HG03432 (cell line): ENCODE measurements around the gene TRAPPC2L.

ENCODE experiments used
- ATAC-seq: cut with Tn5 transposase; IDR thresholded peaks from one replicate; pipeline ENCODE4 v1.9.1; 2021; ENCODE audit warnings: mild to moderate bottlenecking, moderate library complexity; ENCODE audit not compliant: unreplicated experiment

The TRAPPC2L gene

DNA sequence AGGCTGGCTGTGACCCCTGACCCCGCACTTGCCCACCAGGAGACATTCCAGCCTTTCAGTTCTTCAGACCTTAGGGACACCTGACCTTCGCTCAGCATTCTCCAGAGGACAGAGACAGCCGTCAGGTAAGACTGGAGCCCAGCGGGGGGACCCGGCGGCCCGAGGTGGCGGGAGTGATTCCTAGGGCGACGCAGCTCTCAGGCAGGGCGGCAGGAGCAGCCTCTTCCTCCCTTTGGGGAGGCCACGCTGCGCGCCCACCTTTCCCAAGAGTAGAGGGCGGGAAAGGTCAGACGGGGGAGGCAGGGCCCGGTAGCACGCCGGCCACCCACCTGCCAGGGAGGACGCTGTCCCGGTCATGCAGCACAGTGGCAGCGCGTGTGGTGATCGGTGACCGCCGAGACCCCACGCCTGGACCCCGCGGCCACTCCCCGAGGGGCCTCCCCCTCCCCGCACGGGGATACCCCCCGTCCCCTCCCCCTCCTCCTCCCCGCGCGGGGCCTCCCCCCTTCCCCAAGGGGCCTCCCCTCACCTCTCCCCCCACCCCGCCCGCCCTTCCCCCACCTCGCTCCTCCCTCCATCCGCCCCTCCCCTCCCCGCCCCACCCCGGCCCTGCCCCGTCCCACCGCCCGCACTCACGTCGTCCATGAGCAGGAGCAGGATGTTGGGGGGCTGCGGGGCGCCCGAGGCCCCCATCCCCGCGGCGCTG lies 652 bp upstream of the TRAPPC2L start:
- no peak for ATAC-seq

DNA sequence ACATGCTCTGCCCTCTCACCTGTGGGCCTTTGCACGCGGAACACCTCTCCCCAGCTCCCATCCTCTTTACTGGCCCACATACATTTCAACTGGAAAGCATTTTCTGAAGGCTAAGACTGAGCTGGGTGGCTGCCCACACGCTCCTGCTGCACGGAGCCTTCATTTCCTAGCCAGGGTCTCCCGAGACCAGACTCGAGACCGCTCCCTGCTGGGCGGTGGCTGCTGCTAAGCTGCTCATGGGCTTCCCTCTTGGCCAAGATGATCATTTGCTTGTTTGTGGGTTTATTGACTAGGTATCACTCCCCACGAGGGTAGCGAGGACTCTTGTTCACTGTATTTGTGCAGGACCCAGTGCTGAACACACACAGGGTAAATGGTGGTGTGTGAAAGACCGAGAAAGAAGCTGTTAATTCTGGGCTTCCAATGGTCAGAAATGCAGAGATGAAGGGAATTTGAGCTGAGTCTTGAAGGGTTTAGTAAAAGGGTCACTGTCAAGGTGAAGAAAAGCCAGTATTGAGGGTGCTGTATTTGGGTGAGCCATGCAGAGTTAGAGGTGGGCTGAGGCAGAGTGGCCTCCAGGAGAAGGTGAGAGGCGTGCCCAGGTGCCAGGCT lies 907 bp downstream of the TRAPPC2L start:
- ATAC-seq = peak; percentile 35

DNA sequence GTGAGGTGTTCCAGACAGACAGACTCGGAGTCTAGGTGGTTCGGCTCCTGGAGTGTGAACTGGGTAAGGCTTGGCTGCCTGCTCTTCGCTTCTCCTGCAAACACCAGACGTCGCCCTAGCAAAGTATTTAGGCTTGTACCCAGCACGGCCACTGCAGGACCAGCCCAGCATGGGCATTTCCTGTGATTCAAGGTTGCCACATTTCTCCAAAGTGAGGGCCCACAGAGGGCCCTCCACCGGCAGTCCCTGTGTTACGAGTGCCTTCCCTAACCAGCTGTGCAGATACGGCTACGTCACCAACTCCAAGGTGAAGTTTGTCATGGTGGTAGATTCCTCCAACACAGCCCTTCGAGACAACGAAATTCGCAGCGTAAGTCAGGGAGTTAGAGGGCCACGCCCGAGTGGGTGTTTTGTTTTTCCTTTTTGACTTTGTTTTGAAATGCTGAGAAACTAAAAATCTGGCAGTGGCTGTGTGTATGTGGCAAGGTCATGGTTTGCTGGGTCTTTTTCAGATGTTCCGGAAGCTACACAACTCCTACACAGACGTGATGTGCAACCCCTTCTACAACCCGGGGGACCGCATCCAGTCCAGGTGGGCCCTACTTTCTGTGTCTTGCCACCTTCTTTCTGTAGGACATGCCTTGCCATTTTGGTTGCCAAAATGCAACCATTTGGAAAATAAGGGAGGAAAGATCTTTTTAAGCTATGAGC lies 2.6 kb downstream of the TRAPPC2L start:
- ATAC-seq = no peak

DNA sequence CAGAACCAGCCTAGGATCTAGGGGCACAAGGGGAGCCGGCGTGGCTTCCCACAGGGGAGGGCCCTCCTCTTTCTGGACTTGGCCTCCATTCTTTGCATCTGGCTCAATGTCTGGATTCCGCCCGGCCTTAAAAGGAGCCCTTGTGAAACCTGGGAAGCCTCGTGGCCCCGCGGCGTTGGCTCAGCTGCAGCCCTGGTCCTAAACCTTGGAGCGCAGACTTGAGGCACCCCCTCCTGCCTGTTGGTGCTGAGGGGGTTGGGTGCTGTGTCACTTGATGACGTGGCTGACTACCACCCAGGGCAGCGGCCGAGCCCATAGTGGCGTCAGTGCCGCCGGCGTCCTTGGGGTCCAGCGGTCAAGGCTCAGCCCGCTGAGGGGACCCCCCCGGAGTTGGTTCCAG lies 4.4 kb downstream of the TRAPPC2L start:
- ATAC-seq = no peak

DNA sequence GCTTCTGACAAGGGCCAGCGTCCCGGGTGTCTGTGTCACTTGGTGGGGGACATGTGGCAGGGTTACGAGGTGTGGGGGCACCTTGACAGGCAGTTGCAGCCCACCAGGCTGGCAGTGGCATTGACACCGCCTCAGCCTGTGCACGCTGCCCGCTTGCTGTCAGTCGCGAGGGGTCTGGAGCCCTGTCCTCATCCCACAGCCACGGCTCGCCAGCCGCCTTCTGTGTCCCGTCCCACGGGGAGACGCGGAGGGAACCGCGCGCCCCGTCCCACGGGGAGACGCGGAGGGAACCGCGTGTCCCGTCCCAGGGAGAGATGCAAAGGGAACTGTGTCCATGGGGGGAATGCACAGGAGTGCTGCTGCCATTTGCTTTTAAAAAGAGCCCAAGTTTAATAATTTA lies 6.0 kb downstream of the TRAPPC2L start:
- no peak for ATAC-seq

DNA sequence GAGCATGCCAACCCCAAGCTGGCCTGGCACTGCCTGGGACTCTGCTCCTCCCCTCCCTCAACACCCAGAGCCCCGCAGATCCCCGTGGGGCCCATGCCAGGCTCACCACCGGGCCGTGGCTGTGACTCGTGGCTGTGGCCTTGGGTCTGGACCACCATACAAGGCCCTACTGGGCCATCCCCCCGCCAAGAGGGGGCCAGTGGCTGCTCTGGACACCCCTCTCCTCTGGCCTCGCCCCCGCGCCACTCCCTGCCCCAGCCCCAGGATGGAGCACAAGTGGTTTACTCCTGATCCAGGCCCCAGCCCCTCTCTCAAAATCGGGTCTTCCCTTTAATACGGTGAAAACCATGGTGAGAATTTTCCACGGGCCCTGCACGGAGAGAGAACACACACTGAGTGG lies 6.5 kb downstream of the TRAPPC2L start:
- no peak for ATAC-seq

DNA sequence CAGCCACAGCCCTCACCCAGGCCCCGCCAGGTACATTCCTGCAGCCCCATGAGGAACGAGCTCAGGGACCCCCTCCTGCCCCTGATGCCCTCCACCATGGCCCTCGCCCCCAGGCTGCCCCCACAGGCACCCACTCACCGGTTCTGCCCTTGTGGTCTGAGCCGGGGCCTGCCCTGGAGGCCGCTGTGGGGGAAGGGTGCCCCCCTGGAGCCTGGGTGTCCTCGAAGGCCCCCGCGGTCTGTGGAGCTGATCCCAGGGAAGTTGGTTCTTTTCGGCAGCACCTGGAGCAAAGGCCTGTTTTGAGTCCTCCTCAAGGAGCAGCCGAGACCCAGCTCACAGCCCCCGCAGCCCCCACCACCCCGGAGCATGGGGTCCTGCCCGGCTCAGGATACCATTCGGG lies 7.2 kb downstream of the TRAPPC2L start:
- no peak for ATAC-seq

DNA sequence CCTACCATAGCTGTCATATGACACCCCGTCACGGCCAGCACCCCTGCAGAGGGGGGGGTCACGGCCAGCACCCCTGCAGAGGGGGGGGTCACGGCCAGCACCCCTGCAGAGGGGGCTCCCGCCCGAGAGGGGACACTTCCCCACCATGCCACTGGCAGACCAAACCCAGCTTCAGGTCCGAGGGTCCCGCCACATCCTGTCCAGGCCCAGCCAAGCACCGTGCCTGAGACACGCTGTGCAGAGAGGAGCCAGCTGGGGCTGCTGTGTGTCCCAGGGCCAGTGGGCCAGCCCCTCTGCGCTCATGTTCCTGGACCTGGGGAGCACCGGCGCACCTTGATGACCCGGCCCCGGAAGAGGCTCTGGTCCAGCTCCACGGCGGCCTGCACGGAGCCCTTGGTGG lies 7.6 kb downstream of the TRAPPC2L start:
- ATAC-seq = no peak

DNA sequence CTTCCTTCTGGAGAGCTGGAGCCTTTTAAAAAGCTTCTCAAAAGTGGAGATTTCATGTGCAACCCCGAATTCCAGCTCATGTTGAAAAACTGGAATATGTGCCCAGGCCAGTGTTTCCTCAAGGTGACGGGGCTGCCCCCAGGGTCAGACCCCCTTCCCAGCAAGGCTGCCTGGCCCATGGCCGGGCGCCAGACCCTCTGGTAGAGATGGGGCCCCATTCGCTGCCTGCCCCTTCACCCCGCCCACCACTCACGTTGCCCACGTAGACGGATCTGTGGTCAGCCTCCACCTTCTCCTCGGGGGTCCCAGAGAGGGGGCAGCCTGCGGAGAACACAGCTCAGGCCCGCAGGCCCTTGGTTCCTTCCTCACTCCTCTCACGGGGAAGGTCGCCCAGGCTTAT lies 8.4 kb downstream of the TRAPPC2L start:
- ATAC-seq = no peak

DNA sequence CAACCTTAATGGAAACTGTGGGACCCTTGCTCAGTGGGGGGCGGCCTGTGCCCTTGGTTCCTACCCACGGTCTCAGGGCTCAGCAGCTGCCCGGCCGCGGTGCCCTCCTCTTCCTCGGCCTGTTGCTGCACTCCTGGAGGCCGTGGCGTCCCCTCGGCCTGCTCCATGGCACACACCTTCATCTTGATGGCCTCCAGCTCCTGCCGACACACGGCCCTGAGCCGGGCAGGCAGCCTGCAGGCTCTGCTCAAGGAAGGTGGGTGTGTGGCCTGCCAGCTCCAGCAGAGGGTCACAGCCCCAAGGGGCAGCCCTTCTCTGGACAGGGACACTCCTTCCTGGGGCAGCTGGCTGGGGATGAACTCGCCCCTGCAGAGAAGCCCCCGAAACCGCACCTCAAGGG lies 8.8 kb downstream of the TRAPPC2L start:
- no peak for ATAC-seq

DNA sequence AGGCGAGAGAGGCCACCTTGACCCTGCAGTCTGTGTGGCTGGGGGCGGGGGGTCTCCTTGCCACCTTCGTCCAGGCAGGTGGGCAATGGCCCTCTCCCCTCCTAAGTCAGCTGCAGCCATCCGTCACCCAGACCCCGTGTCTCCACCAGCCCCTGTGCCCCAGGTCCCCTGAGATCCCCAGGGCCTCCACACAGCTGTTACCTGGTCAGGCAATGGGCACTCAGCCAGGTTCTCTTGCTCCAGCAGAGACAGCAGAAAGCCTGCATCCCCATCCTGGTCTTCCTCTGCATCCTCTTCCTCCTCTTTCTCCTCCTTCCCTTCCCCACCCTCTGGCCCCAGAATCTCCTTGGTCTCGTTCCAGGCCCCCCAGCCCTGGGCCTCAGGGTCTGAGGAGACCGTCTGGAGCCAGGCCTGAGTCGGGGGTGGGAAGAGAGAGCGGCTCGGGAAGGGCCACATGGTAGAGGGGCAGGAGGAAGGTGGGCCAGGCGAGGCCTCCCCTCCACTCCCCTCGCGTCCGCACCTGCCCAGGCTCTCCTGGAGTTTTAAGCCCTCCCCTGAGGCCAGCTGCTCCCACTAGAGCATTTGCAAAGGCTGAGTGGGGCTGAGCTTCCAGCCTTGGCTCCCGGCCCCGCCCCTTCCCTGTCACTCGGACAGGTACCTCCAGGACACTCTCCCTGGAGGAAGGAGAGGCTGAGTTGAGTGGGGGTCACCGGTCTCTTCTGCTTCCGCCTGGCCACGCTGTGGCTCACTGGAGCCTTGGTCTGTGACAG lies 9.4 kb downstream of the TRAPPC2L start, which contains the start of gene PABPN1L:
PABPN1L (minus strand) TSS at position 510 of the 770 bp plus-strand sequence; CDS start at position 456, 54 bp downstream.
- ATAC-seq = no peak

DNA sequence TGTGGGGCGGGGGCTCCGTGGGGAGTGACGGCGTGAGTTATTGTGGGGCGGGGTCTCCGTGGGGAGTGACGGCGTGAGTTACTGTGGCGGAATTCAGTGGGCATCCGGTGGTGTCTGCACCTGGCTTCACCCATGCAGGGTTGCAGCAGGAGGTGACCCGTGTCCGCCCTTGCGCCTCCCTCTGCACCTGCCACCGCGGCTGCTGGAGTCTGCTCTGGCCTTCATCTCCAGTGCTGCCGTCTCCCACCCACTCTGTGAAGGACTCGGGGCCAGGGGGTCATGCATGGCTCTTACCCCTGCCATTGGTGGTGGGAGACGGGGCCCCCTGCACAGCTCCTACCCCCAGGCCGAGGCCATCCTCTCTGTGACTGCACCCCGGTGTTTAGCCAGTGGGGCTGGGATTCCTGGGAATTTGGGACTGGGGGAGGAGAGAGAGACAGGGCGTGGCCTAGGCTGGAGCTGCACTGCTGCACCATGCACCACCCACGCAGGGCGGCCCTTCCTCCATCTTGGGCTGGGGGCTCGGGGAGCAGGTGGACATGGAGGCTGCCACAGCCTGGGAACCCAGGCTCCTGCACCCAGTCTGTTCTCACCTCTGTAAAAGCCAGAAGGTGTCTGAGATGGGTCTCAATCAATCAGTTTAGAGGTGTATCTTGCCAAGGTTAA lies 10.8 kb downstream of the TRAPPC2L start:
- no peak for ATAC-seq

DNA sequence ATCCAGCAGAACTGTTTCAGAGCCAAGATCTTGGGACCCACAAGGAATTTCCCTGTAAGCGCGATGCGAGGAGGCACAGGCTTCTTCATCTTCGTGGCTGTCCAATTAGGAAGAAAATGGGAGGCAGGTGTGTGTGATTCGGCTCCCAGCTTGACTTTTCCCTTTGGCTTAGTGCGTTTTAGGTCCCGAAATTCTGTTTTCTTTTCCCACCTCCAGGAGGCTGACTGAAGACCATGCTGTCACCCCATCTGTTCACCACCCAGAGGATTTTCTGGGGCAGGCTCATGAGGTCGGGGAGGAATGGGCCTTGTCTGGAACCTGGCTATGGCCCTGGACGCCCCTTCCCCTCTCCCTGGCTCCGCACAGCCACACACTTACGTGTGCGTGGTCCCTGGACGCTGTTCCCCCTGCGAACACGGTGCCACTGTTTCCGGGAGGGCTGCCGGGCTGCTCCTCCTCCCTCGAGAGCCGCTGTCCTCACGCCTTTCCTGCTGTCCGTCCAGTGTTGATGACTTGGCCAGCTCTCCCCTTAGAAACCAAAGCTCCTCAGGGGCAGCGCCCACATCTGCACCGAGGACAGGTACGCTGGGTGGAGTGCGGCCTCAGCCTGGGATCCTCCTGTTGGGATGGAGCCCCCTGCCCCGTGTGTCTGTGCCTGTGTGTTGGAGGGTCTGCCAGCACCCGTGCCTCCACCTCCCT lies 12.2 kb downstream of the TRAPPC2L start:
- no peak for ATAC-seq

DNA sequence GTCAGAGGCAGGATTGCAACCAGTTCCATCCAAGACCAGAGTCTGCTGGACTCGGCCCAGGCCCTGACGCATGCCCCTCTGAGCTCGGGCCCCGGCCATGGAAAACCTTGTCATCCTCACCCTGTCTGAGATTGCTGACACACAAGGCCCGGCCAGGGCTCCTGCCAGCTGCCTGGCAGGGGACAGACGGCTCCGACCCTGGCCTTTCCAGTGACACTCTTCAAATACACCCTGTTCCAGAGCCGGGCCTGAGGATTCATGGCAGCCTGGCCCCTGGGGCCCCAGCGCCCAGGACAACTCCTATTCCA lies 12.7 kb downstream of the TRAPPC2L start:
- ATAC-seq = no peak

DNA sequence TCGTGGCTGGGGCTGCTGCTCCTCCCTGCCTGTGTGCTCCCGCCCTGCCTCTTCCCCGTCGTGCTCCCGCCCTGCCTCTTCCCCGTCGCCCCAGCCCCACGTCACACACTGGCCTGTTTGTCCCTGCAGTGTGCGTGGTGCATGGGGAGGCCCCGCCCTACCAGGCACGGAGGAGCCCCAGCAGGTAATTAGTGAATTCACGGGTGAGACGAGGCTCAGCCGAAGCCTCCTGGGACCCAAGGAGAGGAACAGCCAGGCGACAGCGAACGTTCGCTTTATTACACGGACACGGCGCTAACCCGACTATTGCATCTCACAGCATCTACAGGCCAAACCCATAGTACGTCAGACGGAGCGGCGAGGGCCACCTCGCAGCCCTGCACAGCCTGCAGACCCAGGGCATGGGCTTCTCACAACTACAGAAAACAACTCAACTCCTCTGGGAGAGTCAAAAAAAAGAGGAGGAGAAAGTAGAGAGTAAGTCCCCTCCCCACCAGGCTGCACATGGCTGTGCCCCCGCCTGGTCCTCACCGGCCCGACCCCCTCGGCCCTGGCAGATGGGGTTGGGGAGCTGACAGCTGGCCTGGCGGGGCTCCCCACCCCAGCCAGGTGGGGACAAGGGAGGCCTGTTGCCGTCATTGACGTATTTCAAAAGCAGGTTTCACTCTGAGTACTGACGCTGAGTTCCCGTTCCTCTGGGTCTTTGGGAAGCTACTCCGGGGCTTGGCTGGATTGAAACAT lies 13.9 kb downstream of the TRAPPC2L start:
- no peak for ATAC-seq

DNA sequence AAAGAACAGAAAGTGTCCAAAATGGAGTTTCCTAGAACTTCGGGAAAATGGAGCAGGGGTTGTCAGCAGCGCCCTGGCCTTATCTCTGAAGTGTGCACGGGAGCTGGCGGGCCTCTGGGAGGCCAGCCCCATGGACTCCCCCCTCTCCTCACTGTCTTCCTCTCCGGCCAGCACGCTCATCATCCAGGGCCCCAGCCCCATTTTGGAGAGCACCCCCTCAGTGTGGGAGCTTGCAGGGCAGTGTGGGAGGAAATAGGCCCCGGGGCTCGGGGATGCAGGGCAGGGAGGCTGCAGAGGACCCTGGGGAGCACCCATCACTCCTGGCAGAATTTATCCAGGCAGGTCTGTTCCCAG lies 14.4 kb downstream of the TRAPPC2L start:
- no peak for ATAC-seq

DNA sequence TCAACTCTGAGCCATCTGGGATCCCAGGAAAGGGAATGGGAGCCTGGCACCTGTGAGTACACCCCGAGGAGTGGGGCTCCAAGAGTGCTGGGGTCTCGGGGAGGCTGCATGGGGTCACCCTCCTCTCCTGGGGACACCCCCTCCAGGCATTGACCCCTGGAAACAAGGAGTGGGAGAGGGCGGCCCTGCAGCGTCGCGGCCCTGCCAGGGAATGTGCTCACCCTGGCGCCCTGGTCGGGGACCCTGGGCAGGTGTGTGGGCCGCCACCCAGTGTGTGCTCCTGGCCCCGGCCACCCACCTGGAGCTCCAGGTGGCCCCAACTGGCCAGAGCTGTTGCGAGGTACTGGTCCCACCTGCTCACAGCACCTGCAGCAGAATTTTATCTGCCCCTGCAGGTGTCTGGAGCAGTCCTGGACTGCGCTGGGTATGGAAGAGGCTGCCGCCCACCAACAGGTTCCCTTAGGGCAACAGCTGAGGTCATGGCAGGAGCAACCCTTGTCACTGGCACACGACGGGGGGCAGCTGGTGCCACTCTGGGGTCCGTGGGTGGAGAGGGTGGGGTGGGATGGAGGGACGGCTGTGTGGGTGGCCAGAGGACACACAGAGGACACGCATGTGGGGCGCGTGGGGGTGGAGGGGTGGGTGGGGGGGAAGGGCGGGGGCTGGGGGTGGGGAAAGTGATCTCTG lies 14.9 kb downstream of the TRAPPC2L start:
- ATAC-seq = no peak

DNA sequence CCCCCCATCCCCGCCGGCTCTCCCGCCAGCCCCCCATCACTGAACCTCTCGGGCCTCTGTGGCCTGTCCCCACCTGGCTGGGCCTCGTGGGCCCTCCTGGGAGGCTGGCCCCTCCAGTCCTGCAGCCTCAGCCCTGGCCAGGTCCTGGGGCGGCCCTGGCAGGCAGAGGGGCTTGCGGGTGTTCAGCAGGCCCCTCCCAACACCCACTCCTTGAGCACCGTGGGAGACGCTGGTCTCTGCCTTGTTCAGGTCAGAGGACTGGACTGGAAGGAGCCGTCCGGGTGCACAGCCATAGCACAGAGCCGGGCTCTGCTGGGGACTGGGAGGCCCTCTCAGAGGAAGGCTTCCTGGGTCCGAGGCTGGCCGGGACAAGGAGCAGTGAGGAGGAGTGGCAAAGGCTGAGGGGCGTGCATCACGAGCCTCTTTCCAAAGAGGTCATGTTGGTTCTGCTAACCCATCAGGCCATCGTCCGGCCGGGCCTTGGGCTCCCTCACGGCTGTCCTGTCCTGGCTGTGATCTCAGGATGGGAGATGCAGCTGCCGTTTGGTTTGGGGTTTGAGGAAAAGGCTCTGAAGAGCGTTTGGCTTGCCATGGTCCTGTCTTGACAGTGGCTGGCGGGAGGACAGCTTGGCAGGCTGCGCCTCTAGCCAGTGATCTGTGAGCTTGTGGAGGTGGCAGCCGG lies 15.9 kb downstream of the TRAPPC2L start:
- ATAC-seq = no peak
